Activated naive CD8-positive, alpha-beta T cell treated with anti-CD3 and anti-CD28 coated beads, Interleukin-2, amount 10 ng/mL, durations not matched to agents 7 days and 5 days (primary cell): ENCODE measurements around the gene MARCHF6. TPM values are rescaled to one million over a fixed set of nuclear protein-coding genes. Genes with fewer than 3 reads are reported as not detected.

ENCODE experiments used
- ATAC-seq: fragments of 150-1000 bp; cut with Tn5 transposase; one replicate; pipeline ENCODE4 v1.10.0; 2021; ENCODE audit warnings: low read depth, moderate library complexity
- POLR2A ChIA-PET: fragments of 350-600 bp; sonication (Branson Sonifier 250); formaldehyde crosslinking; loops from one replicate; lab custom pipeline; 2021; ENCODE audit warnings: antibody characterized with exemption; lab: Charles Lee
- DNase-seq: peaks from one replicate; pipeline ENCODE4 v3.0.0; 2021
- H3K27ac Mint-ChIP-seq: one replicate; pipeline ENCODE4 v1.8.0; 2022; ENCODE audit warnings: mild to moderate bottlenecking, mixed read lengths
- H3K27me3 Mint-ChIP-seq: one replicate; pipeline ENCODE4 v1.8.0; 2022; ENCODE audit warnings: mild to moderate bottlenecking, moderate library complexity, mixed read lengths
- H3K36me3 Mint-ChIP-seq: one replicate; pipeline ENCODE4 v1.8.0; 2021; ENCODE audit warnings: mild to moderate bottlenecking, mixed read lengths
- H3K4me1 Mint-ChIP-seq: one replicate; pipeline ENCODE4 v1.8.0; 2021; ENCODE audit warnings: mixed read lengths
- H3K4me3 Mint-ChIP-seq: one replicate; pipeline ENCODE4 v1.8.0; 2022; ENCODE audit warnings: mild to moderate bottlenecking, moderate library complexity, mixed read lengths
- H3K9me3 Mint-ChIP-seq: one replicate; pipeline ENCODE4 v1.8.0; 2021; ENCODE audit warnings: mixed read lengths
- total RNA-seq, 2 experiments: library from RNA; stranded (reverse); gene quantifications; one replicate each; pipeline ENCODE4 v1.2.3, GENCODE V29; 2021

Gene MARCHF6
- total RNA-seq, 2 experiments from 2014 or later, result 127 to 135 TPM

- no peaks in the 10 kb centered on the region for H3K36me3 Mint-ChIP-seq
- peaks cover 8% of the 10 kb centered on the region for H3K4me1 Mint-ChIP-seq
- no peak overlapping the region for H3K4me3 Mint-ChIP-seq
- no peaks in the 10 kb centered on the region for H3K9me3 Mint-ChIP-seq
- peaks cover 61% of the 10 kb centered on the region for H3K27me3 Mint-ChIP-seq
- ATAC-seq, result no peak
- POLR2A ChIA-PET, result interaction anchor here (0.5 kb wide), 1 partner anchor 211 kb away, joined by 3 read pairs; no protein-coding TSS in a partner anchor
- DNase-seq, result no peak
- H3K27ac Mint-ChIP-seq, result no peak overlapping the region
Measured at GRCh38 chr5:10330511-10331230, 22.8 kb upstream of the MARCHF6 start.

DNA sequence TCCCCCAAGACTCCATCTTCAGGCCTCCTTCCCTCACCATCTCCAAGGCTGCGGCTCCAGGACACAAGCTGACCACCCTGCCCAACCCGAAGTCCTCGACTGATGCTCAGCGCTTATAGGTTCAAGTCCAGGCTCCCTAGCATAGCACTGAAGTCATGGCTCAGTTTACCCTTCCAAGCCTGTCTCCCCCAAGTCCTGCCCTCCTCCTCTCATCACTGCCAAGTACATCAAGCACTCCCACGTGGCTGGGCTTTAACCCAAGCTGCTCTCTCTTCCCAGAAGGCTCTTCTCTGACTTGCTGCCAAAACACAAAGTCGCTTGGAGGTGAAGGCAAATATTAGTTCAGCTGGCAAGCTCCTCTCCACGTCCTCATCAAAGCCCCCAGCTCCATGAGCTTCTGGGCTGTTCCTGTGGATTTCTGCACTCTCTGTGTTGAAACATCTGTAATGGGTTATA lies 22.1 kb upstream of the MARCHF6 start:
- Mint-ChIP-seq H3K27ac (no peak overlapping the region), H3K9me3 (no peaks in the 10 kb centered on the region), H3K27me3 (peaks cover 65% of the 10 kb centered on the region), H3K4me3 (no peak overlapping the region), H3K4me1 (peaks cover 8% of the 10 kb centered on the region), H3K36me3 (no peaks in the 10 kb centered on the region)
- ATAC-seq, result no peak
- no peak for DNase-seq
- POLR2A ChIA-PET, result no interaction called here

- H3K9me3 Mint-ChIP-seq, result no peaks in the 10 kb centered on the region
- H3K27ac Mint-ChIP-seq, result no peak overlapping the region
- POLR2A ChIA-PET, result interaction anchor here (0.7 kb wide), 1 partner anchor 68 kb away, joined by 3 read pairs; no protein-coding TSS in a partner anchor
- H3K36me3 Mint-ChIP-seq, result no peaks in the 10 kb centered on the region
- H3K27me3 Mint-ChIP-seq, result peaks cover 65% of the 10 kb centered on the region
- DNase-seq, result no peak
- H3K4me1 Mint-ChIP-seq, result peaks cover 8% of the 10 kb centered on the region
- ATAC-seq, result no peak
- no peak overlapping the region for H3K4me3 Mint-ChIP-seq
Measured at GRCh38 chr5:10332301-10332700, 21.2 kb upstream of the MARCHF6 start.

- peak; percentile 36 for ATAC-seq
- POLR2A ChIA-PET, result no interaction called here
- peaks cover 62% of the 10 kb centered on the region for H3K27me3 Mint-ChIP-seq
- peaks cover 6% of the 10 kb centered on the region for H3K4me1 Mint-ChIP-seq
- DNase-seq, result peak; percentile 39
- H3K9me3 Mint-ChIP-seq, result no peaks in the 10 kb centered on the region
- peak overlapping the region; percentile 89 for H3K4me3 Mint-ChIP-seq
- no peaks in the 10 kb centered on the region for H3K36me3 Mint-ChIP-seq
- no peak overlapping the region for H3K27ac Mint-ChIP-seq
Measured at GRCh38 chr5:10333154-10334006, 20.1 kb upstream of the MARCHF6 start.

DNA sequence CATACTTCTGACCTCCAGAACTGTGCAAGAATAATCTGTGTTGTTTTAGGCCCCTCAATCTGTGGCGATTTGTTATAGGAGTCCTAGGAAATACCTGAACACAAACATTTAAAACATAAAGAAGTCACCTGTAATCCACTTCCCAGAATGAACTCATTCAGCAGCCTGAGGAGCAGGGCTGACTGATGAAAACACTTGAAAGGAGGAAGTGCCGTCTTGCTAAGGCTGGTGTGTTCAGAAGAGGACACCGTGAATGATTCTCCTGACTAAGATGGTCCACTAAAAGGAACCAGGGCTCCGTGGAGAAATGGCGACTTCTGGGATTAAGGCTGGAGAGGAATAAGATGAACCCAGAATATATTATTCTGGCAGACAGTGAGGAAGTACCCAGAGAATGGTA lies 18.7 kb upstream of the MARCHF6 start:
- no peak overlapping the region for H3K4me3 Mint-ChIP-seq
- POLR2A ChIA-PET, result no interaction called here
- DNase-seq, result no peak

GRCh38 chr5:10335711-10336470 lies 17.6 kb upstream of the MARCHF6 start:
- ATAC-seq, result no peak
- peaks cover 6% of the 10 kb centered on the region for H3K4me1 Mint-ChIP-seq
- no peak overlapping the region for H3K27ac Mint-ChIP-seq
- peaks cover 48% of the 10 kb centered on the region for H3K27me3 Mint-ChIP-seq
- DNase-seq, result no peak
- H3K4me3 Mint-ChIP-seq, result no peak overlapping the region
- POLR2A ChIA-PET, result no interaction called here
- no peaks in the 10 kb centered on the region for H3K36me3 Mint-ChIP-seq
- H3K9me3 Mint-ChIP-seq, result no peaks in the 10 kb centered on the region

More for the DNA sequence above, 18.7 kb upstream of the MARCHF6 start:
- Mint-ChIP-seq H3K9me3 (no peaks in the 10 kb centered on the region), H3K4me1 (peaks cover 6% of the 10 kb centered on the region), H3K27me3 (peaks cover 57% of the 10 kb centered on the region), H3K36me3 (no peaks in the 10 kb centered on the region), H3K27ac (no peak overlapping the region)
- ATAC-seq, result no peak

DNA sequence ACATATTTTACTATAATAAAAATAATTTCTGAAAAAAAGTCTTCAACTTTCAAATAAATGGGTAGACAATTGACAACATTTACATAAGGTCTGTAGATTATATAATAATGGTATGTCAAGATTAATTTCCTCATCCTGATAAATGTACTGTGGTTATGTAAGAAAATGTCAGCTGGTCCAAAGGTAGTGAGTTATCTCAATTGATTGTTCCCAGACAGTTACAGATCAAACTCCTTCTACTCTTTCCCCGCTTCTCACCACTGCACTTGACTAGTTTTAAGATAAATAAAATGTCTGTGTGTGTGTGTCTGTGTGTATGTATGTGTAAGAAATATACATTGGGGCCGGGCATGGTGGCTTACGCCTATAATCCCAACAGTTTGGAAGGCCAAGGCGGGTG lies 16.4 kb upstream of the MARCHF6 start:
- no peak for DNase-seq
- H3K4me1 Mint-ChIP-seq, result peaks cover 6% of the 10 kb centered on the region
- H3K36me3 Mint-ChIP-seq, result no peaks in the 10 kb centered on the region
- ATAC-seq, result no peak
- H3K27ac Mint-ChIP-seq, result no peak overlapping the region
- H3K4me3 Mint-ChIP-seq, result no peak overlapping the region
- no peaks in the 10 kb centered on the region for H3K9me3 Mint-ChIP-seq
- H3K27me3 Mint-ChIP-seq, result peaks cover 35% of the 10 kb centered on the region
- POLR2A ChIA-PET, result no interaction called here

DNA sequence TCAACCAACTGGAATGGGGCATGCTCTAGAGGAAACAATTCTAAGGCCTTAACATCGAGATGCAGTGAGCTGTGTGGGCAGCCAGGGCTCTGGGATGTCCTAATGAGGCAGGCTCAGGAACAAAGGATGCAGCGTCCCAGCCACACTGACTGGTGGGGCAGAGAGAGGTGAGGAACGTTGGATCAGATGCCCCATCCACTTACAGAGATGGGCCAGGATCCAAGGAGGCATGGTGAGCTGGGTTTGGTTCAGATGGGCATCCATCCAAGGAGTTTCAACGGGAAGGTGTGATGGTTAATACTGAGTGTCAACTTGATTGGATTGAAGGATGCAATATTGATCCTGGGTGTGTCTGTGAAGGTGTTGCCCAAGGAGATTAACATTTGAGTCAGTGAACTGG lies 15.5 kb upstream of the MARCHF6 start:
- no peaks in the 10 kb centered on the region for H3K9me3 Mint-ChIP-seq
- peaks cover 6% of the 10 kb centered on the region for H3K4me1 Mint-ChIP-seq
- H3K4me3 Mint-ChIP-seq, result no peak overlapping the region
- DNase-seq (no peak), ATAC-seq (no peak)
- H3K36me3 Mint-ChIP-seq, result no peaks in the 10 kb centered on the region
- peaks cover 27% of the 10 kb centered on the region for H3K27me3 Mint-ChIP-seq
- H3K27ac Mint-ChIP-seq, result no peak overlapping the region
- POLR2A ChIA-PET, result no interaction called here

DNA sequence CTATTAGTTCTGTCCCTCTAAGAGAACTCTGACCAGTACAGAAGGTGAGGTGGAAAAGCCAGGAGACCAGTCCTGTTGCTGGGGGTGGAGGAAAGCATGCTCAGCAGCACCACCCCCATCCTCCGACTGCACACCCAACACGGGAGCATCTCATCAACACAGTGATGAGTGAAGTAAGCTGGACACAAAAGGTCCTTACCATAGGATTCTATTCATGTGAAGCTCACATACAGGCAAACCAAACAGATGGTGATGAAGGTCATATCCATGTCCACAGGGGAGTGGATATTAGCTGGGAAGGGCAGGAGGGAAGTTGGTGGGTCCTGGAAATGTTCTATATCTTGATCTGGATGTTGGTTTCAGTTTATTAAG lies 14.8 kb upstream of the MARCHF6 start:
- no peak for DNase-seq
- peaks cover 1% of the 10 kb centered on the region for H3K4me1 Mint-ChIP-seq
- no peaks in the 10 kb centered on the region for H3K36me3 Mint-ChIP-seq
- no peak for ATAC-seq
- peaks cover 20% of the 10 kb centered on the region for H3K27me3 Mint-ChIP-seq
- H3K9me3 Mint-ChIP-seq, result no peaks in the 10 kb centered on the region
- no peak overlapping the region for H3K27ac Mint-ChIP-seq
- POLR2A ChIA-PET, result no interaction called here
- no peak overlapping the region for H3K4me3 Mint-ChIP-seq

DNA sequence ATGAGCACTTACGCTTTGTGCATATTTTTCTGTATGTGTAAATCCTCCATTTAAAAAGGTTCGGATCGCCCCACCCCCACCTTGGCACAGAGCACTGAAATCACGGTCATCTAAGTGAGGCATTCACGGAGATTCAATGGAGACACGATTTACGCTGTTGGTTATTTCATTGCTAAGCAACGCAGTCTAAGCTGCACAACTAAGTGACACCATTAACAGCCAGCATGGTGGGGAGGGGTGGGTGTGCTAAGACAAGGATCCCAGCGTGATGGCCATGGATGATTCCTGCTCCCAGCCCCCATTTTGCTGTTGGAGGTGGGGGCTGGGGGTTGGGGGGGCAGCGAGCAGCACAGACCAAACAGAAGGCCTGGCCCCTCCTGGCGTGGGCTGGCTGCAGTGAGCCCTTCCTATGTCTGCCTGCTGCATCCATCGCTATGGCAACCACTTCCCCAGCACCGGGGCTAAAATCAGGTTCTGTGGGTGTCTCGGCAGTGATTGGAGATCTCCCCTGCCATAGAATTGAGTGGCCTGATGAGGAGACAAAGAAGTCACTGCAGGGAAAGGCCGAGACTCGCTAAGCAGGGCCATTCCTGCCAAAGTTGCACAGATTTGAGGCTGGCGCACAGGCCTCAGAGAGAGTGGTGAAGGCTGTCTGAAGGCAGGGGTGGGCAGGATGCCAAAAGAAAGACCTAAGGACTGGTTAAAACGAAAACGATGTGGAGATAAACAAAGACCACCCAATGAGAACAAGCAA lies 14.3 kb upstream of the MARCHF6 start:
- Mint-ChIP-seq H3K9me3 (no peaks in the 10 kb centered on the region), H3K27ac (no peak overlapping the region), H3K27me3 (peaks cover 18% of the 10 kb centered on the region), H3K36me3 (no peaks in the 10 kb centered on the region), H3K4me1 (peaks cover 1% of the 10 kb centered on the region), H3K4me3 (no peak overlapping the region)
- ATAC-seq (no peak), DNase-seq (no peak)
- POLR2A ChIA-PET, result no interaction called here

DNA sequence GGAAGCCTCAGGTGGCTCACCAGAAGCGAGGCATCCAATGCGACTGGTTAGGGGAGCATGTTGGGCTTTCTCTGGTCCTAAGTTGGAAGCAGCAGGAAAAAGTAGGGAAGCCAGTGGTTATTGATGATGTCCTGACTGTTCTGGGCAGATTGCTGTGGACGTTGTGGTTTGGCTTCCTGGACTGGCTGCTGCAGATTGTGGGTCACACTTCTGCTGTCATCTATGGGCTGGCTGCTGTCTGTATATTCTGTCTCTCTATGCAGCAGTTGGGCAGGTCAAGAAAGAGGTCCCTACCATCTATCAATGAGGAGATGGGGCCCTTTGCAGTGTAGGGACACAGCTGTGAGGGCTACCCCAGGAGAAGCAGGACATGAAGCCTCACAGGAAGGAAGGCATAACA lies 13.5 kb upstream of the MARCHF6 start:
- Mint-ChIP-seq H3K4me3 (no peak overlapping the region), H3K9me3 (no peaks in the 10 kb centered on the region), H3K27ac (no peak overlapping the region), H3K36me3 (no peaks in the 10 kb centered on the region), H3K27me3 (peaks cover 10% of the 10 kb centered on the region), H3K4me1 (peaks cover 1% of the 10 kb centered on the region)
- no peak for DNase-seq
- POLR2A ChIA-PET, result no interaction called here
- ATAC-seq, result no peak

- peaks cover 1% of the 10 kb centered on the region for H3K4me1 Mint-ChIP-seq
- DNase-seq (no peak), ATAC-seq (no peak)
- no peaks in the 10 kb centered on the region for H3K9me3 Mint-ChIP-seq
- H3K4me3 Mint-ChIP-seq, result no peak overlapping the region
- H3K27me3 Mint-ChIP-seq, result no peaks in the 10 kb centered on the region
- POLR2A ChIA-PET, result interaction anchor here (0.6 kb wide), 1 partner anchor 110 kb away, joined by 3 read pairs; no protein-coding TSS in a partner anchor
- H3K36me3 Mint-ChIP-seq, result no peaks in the 10 kb centered on the region
- H3K27ac Mint-ChIP-seq, result no peak overlapping the region
Measured at GRCh38 chr5:10343486-10343885, 10.0 kb upstream of the MARCHF6 start.
